Transverse colon (tissue), 3 donors: ENCODE measurements around the gene ABL2.

Experiments used
- POLR2A ChIP-seq: fragments of 450-650 bp; IDR thresholded peaks from one replicate; pipeline ENCODE4 v1.6.1; 2016; ENCODE audit warnings: antibody characterized with exemption, mild to moderate bottlenecking, moderate library complexity
- TF ChIP-seq, protein P1 (sequence below), 5 experiments: fragments of 200-600 bp in 3 of 5; fragments of 450-650 bp in 2 of 5; sonication (generic) in 3 of 5; IDR thresholded peaks; 1 replicate in 2 of 5; 2 replicates in 3 of 5; pipeline ENCODE4 v1.5.1; 2016 to 2017; ENCODE audit warnings: antibody characterized with exemption in 5 of 5, inconsistent platforms in 3 of 5, mild to moderate bottlenecking in 2 of 5, moderate library complexity in 1 of 5

- TF ChIP-seq, protein P1, sequence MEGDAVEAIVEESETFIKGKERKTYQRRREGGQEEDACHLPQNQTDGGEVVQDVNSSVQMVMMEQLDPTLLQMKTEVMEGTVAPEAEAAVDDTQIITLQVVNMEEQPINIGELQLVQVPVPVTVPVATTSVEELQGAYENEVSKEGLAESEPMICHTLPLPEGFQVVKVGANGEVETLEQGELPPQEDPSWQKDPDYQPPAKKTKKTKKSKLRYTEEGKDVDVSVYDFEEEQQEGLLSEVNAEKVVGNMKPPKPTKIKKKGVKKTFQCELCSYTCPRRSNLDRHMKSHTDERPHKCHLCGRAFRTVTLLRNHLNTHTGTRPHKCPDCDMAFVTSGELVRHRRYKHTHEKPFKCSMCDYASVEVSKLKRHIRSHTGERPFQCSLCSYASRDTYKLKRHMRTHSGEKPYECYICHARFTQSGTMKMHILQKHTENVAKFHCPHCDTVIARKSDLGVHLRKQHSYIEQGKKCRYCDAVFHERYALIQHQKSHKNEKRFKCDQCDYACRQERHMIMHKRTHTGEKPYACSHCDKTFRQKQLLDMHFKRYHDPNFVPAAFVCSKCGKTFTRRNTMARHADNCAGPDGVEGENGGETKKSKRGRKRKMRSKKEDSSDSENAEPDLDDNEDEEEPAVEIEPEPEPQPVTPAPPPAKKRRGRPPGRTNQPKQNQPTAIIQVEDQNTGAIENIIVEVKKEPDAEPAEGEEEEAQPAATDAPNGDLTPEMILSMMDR (IDR thresholded peaks at IDR 0.05), result no peak
- no peak for TF ChIP-seq POLR2A
These were observed 84.9 kb downstream of the ABL2 start for GRCh38 chr1:179144626-179145025.
